ENCODE data around the gene FOXN3.

FOXN3 gene

DNA sequence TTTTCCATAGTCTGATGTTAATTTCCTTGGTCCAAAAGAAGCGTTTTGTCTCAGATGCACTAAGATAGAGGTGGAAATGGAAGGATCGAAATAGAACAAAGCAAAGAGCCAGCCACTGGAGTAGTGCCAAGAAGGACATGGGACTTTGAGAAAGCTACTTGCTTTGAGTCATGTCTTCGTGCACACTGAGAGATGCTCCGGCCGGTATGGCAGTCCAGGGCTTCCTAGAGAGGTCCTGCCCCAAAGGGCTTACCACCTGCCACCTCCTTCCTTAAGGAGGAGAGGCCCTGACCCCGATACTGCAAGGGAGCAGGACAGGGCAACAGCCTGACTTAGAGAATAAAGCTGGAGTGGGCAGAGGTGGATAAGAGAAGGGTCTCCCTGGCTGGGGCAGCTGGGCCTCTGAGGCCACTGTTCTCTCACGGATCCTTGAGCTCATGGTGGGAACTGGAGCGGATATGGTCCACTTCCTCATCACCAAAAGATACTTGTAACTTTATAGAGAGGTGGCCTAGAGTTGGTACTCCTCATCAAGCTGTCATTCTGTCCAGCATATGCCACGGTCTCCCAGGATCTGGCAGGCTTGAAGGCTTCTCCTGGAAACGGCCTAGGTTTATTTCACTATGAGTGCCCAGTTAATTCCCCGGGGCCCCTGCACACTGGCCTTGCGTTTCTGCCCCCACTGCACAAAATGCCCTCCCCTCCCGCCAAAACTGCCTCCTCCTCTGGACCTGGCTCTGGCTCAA lies 57.4 kb downstream of the FOXN3 start:
- no peak for DNase-seq (ENCODE audit: low read depth)

DNA sequence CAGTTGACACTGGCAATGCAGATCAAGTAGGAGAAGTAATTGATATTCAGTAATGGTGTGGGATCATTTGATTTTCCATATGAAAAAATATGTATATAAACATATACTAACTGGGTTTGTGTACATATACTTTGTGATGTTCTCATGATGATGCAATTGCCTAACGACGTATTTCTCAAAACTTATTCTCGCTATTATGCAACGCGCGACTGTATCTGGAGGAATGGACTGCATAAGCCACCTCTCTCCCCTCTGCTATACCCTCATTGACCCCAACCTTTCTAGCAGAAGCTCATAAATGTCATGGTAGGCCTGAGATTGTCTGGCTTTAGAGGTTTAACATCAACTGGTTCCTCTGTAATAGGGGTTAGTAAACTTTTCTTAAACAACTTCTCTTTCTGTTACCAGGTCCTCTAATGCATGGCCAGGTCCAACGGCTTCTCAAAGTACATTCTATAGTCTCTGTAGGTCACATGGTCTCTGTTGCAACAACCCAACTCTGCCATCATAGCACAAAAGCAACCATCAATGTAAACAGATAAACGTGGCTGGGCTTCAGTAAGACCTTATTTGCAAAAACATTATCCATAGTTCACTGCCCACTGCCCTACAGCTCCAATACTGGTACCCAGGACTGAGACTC lies 59.3 kb downstream of the FOXN3 start:
- no peak for DNase-seq (ENCODE audit: low read depth)

DNA sequence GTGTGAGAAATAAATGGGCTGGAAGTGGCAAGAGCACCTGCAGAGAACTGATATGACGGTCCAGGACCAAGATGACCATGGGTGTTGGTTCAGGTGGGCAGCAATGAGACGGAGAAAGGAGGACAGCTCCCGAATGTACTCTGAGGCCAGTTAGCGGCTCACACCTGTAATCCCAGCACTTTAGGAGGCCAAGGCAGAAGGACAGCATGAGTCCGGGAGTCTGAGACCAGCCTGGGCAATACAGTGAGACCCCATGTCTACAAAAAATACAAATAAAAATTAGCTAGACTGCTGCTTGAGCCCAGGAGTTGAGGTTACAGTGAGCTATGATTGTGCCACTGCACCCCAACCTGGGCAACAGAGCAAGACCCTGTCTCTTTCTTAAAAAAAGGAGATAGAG lies 60.1 kb downstream of the FOXN3 start:
- no peak for DNase-seq (ENCODE audit: low read depth)

DNA sequence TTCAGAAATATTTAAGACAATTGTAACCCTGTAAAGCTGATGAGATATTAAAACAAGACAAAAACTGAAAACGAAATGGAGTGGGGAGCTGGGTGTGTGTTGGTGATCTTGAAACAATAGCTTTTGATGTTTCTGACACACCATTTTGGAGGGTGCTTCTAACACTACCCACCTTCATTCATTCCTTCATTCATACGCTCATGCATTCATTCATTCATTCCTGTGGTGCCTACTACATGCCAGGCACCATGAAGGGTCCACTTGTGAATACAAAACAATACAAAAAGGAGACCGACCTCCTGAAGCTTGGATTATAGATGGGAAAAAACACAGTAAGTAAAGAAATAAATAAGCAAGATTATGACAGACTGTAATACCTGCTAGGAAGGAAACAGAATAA lies 60.5 kb downstream of the FOXN3 start:
- DNase-seq (ENCODE audit: low read depth): no peak

DNA sequence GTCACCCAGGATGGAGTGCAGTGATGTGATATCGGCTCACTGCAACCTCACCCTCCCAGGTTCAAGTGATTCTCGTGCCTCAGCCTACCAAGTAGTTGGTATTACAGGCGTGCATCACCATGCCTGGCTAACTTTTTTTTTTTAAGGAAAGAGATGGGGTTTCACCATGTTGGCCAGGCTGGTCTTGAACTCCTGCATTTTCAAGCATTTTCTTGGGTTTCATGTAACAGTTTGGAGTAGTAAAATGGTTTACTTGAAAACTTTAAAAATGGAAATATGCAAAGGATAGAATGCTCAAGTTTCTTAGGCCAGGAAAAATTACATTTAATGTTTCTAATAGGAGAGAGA lies 63.3 kb downstream of the FOXN3 start:
- DNase-seq (ENCODE audit: low read depth): no peak

DNA sequence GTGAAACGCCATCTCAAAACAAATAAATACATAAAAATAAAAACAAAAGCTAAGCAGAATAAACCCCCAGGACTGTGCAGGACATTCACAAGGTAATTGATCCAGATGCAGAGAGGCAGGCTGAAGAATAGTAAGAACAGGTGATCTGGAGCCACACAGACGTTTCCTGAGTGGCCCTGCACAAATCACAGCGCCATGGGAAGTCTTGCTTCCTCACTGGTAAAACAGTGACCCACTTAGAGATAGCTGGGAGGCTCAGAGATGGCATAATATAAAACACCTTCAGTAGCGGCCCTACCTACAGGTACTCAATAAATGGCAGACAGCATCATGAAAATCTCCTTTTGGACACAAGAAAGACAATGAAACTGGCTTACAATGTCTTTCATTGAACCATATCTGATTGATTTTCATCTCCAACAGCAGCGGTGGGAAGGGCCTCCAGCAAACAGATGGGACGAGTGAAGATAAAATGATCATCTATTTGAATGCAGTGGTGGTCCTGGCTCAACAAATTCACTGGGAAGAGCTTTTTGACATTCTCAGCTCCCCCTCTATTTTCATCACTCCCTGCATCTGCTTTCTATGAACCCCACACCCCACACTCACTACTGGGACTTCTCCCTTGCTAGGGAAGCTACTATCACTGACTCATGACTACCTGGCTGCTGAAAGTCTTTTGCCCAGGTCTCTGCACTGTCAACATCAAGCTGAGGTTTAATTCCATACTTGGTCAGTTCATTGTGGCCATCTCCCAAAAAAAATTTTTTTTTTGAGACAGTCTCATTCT lies 63.9 kb downstream of the FOXN3 start:
- DNase-seq (ENCODE audit: low read depth): no peak

DNA sequence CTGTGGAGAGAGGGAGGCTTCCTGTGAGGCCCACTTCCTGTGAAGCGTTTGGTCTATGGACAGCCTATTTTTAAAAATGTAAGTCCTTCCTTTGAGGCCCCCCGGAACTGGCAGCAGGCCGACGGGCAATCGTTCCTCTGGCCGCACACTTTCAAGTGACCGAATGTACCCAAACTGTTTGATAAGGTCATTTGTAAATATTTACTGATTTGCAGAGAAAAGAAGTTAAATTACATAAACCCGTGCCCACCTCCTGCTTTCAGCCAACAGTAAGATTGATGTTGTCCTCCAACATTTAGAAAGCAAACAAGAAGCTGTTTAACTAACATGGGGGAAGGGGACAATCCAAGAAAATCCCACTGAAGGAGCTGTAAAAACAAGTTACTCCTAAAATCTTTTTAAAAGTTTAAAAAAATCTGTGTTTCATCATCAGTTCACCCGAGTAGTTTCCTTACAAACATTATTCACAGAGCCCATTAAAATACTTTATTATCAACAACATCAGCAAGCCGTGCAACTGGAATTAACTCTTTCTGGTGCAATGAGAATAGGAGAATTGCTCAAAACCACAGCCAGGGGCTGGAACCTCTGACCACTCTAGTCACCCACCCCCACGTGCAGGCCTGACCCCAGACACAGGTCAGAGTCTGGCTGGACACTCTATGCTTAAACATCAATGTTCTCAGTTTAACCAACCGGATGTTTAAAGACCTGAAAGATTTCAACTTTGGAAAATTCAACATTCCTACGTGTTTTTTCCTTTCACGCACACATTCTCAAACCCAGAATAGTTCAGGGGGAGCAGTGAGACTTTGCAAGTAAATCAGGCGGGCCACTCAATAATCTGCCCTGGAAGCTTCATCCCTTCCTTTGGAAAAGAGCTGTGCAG lies 65.3 kb downstream of the FOXN3 start:
- DNase-seq (ENCODE audit: low read depth): no peak

DNA sequence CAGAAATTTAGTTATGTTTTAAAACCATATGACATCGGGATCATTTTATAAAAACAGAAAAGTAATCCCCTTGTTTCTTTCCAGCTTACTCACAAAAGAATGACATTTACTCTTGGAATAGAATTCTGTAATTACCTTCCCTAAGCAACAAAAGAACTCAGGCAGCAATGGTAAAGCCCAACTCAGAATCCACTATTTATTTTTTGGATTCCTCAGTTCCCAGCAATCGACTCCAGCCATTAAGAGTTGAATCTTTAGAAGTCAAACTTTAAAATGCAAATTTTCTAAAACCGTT lies 65.9 kb downstream of the FOXN3 start:
- no peak for DNase-seq (ENCODE audit: low read depth)

DNA sequence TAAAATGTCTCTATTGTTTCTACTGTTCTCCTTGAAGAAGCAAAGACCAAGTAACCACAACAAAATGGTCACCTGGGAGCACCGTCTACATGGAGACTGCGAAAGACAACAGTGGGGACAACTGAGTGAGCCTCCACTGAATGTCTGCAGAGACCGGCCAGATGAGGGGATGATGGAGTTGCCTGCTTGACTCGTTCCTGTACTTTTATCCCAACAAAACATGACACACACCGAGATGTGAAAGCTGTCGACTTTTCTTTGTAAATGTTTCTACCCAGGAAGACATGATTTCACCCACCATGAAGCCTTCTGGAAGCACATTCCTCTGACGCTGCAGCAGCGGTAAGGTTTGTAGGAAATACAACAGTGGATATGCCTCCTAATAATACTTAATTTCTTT lies 66.9 kb downstream of the FOXN3 start:
- DNase-seq (ENCODE audit: low read depth): no peak

DNA sequence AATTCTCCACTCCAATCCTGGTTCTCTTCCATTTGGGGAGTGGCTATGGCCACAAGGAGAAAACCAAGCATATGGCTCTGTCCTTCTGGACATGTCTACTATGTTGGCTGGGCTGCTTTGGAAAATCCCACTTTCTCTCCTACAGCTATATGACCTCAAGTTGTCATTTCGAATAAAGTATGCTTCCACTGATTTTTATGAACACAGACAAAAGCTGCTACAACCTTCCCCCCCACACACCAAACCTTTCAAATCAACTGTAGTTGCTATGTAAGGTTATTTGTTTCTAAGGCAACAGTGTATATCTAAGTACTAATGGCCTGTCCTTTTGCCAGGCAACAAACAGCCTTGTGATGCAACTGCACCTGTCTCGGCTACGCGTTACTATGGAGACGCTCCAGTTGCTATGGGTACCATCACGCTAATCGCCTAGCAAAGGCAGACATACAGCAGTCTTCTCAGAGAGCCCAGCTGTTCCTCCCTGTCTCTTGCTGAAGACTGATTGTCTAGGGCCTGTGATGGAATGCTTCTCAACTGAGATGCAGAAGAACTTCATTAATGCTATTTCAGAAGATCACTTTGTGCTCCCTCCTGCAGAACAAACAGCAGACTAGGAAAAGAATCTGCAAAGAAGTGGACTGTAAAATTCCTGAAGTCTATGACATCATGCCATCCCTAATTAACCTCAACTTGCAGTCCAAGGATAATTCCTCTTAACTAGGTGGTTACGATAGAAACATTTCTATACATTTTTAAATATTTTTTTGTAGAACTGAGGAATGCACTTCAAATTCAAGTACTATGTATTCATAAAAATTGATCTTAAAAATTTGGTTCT lies 67.6 kb downstream of the FOXN3 start:
- no peak for DNase-seq (ENCODE audit: low read depth)

DNA sequence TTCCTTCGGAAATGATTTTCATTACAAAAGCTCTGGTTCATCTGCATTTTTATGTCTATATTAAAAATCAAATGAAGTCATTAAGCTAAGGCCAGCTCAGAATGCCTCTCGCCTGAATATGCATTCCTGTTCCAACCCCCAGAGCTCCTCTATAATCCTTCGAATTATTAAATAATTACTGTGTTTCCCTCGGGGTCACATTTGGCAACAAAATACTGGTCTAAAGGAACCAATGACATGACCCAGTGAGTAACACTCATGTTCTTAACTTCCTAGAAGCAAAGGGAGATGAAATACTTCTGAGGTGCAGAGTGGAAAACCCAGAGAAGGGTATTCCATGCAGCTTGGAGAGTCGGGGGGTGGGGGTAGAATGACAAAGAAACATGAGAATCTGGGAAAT lies 68.3 kb downstream of the FOXN3 start:
- DNase-seq (ENCODE audit: low read depth): no peak

DNA sequence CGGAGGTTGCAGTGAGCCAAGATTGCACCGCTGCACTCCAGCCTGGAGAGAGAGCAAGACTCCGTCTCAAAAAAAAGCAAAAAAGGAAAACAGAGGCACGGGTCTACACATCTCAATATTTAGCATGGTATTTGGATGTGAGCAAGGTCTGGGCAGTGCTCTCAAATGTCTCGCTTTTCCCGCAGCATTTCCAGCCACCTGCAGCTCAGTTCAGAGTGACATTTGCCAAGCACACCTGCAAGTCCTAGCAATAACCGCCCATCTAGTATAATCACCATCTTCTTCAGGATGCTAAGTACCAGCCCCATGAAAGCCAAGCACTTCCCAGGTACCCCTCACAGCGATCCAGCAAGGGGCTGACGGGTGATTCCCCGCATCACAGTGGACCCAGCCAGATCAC lies 69.1 kb downstream of the FOXN3 start:
- DNase-seq (ENCODE audit: low read depth): no peak

DNA sequence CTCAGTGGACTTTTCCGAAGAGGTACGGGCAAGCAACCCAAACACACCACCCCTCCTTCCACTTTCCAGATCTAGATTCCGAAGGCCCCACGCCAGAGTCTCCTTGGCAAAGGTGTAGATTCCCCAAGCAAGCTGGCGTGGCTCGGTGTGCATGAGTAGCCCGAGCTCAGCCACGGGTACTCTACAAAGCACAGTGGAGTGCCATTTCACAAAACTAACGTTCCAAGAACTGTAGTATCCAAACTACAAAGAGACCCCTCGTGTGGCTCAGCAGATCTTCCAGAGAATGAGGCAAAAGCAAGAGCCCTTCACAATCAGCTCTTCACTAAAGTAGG lies 72.1 kb downstream of the FOXN3 start:
- DNase-seq (ENCODE audit: low read depth): no peak

DNA sequence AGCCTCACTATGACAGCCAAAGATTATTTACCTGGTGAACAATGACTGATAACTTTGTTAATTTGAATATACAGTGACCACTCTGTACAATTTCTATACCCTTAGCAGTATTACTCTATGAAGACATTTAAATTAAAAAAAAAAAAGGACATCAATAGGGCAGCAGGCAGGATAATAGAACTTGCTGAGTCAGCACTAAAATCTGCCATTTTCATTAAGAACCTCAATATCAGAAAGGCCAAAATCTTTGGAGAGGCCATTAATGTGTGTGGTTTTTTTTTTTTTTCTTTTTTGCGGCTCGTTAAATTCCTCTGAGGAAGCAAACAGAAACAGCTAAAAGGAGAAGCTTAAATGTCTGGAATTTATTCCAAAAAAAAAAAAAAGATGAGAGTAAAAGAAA lies 73.7 kb downstream of the FOXN3 start:
- DNase-seq (ENCODE audit: low read depth): no peak

DNA sequence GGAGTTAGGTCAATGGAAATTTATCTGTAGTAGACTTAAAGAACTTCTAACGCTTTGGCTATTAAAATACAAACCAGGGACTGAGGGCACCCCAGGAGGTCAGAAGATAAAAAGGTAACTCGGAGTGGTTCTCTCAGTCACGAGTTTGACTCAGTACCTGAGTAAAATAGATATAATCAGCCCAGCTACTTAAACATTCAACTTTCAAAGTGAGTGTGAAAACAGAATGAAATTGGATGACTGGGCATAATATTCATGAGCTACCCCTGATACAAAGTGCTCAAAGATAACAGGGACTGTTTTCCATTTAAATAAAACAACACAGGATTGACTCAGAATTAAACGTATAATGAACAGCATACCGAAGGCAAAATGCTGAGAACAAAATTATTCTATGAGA lies 75.0 kb downstream of the FOXN3 start:
- no peak for DNase-seq (ENCODE audit: low read depth)

DNA sequence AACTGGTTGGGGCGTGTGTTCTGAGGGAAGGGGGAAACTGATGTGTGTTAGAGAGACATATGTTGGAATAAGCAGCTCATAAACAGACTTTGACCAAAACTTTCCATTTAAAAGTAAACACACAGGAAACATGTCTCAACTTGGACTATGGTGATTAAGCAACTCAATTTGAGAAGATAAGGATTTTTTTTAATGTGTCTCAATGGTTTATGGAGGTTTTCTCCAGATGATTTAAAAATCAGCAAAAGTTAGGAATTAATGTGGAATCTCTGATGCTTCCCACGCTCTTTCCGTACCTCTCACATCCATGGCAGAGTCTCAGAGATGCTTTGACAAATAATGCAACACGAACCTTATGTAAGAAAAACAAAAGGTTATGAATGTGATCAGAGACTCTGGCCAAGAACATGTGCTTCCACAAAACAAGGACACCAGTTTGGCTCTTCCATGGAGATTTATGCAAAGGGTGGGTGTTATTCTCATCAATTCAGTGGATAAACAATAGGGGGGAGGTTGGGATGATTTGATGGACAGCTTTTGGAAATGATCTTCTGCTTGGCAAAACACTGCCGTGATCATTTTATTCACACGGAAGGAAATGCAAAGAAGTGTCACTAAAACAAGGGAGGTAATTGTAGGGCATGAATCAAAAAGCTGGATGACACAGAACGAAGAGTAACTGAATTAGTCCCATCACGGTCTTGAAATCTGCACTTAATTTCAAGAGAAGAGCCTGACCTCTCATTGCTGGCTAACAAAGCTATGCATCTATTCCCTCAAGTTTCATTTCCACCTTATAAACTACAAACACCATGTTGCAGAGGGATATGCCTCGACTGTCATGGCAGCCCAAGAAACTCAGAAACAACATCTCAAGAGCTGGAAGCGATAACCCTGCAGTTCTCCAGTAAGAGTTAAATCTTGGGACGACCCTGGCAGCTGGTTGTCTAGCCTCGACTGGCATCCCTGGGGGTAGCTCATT lies 76.5 kb downstream of the FOXN3 start:
- DNase-seq (ENCODE audit: low read depth): no peak

DNA sequence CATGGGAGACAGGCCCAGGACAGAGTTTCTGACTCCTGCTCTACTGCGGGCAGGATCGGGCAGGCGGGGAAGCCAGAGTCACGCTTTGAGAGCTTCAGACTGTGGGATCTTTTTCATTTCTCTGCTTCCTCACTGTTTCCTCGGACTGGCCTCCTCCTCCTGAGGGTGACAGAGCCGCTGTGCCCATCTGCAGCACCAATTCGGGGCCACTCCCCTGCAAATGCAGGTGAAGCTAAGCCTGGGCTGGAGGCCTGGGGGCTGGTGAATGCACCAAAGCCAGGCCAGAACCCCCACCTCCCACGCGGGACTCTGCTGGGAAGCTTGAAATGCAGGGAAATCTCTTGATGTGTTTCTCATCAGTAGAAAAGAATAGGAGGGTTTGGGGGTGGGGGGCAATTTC lies 77.5 kb downstream of the FOXN3 start:
- DNase-seq (ENCODE audit: low read depth): no peak

DNA sequence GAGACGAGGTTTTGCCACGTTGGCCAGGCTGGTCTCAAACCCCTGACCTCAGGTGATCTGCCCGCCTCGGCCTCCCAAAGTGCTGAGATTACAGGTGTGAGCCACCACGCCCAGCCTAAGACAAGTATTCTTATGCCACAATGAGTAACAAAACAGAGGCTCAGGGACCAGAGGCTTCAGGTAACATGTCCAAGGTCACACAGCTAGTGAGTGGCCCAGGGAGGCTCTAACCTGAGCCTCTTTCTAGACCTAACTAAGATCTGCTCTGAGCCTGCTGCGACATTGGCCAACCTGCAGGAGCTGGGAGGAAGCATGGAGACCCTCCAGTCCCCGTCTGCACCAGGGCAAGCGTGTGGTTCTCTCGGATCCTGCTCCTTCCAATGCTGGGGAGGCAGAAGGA lies 77.9 kb downstream of the FOXN3 start:
- no peak for DNase-seq (ENCODE audit: low read depth)

DNA sequence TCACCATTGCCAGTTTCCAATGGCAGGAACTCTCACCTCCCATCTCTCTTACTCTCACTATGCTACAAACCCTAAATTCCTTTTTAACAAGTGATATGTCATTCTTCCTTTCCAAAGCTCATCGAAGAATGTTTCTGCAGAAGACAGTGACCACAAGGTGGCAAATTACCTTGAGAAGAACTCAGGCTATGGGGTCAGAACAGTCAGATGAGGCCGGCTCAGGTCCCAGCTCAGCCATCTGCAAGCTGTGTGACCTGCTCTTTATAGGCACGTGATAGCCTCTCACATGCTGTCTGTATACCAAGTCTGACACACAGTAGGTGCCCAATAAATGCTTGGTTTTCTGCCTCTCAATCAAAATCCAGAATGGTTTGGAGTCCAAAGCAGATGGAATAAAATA lies 80.7 kb downstream of the FOXN3 start:
- no peak for DNase-seq (ENCODE audit: low read depth)

DNA sequence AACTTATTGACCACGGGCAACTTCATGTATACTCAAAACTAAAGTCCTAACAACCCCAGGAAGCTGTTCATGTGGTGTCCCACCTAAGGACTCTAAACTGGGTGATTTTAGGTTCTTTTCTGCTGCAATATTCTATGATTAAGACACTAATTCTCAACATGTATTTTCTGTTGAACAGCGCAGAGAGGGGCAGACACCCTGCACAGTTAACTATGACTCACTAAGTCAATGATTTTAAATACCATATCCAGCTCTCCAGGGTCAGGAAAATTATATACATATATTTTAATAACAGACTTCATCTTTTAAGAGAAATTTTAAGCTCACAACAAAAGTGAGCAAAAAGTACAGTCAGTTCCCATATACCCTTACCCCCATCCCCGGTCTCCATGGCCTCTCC lies 85.0 kb downstream of the FOXN3 start:
- DNase-seq (ENCODE audit: low read depth): no peak

DNA sequence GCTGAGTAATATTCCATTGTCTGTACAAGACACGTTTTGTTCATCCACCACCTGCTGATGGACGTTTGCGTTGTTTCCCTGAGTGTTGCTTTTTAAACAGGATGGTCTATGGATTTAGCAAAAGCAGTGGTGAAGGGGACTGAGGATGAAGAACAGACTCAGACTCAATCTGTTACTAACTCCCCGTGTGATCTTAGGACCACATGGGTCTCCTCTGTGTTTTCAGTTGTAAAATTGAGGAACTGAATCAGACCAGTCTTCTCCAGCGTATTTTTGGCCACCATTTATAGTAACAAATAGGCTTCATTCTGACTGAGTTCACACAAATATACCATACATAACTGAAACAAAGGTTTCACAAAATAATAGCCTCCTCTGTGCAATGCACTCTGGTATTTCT lies 85.6 kb downstream of the FOXN3 start:
- no peak for DNase-seq (ENCODE audit: low read depth)
